Measurements from ENCODE around the gene RAPGEF6.

DNA sequence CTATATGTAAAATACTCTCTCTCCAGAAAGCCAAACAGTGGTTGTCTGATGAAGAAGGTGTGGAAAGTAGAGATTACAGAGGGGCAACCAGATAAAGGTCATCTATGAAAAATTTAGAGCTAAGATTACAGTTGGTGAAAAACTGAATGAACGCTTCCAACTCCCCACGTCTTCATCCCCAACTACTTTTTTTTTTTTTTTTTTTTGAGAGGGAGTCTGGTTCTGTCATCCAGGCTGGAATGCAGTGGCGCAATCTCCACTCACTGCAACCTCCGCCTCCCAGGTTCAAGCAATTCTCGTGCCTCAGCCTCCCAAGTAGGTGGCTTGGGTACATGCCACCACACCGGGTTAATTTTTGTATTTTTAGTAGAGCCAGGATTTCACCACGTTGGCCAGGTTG, 64.3 kb downstream of the RAPGEF6 start:
- TF ChIP-seq, protein P1, sequence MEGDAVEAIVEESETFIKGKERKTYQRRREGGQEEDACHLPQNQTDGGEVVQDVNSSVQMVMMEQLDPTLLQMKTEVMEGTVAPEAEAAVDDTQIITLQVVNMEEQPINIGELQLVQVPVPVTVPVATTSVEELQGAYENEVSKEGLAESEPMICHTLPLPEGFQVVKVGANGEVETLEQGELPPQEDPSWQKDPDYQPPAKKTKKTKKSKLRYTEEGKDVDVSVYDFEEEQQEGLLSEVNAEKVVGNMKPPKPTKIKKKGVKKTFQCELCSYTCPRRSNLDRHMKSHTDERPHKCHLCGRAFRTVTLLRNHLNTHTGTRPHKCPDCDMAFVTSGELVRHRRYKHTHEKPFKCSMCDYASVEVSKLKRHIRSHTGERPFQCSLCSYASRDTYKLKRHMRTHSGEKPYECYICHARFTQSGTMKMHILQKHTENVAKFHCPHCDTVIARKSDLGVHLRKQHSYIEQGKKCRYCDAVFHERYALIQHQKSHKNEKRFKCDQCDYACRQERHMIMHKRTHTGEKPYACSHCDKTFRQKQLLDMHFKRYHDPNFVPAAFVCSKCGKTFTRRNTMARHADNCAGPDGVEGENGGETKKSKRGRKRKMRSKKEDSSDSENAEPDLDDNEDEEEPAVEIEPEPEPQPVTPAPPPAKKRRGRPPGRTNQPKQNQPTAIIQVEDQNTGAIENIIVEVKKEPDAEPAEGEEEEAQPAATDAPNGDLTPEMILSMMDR (conservative IDR thresholded peaks at IDR 0.05; ENCODE audit: low read length) = no peak
- TF ChIP-seq EZH2phosphoT487 (IDR thresholded peaks at IDR 0.05; ENCODE audit: borderline replicate concordance) = no peak
